RPMI7951 (cell line): ENCODE data around the gene NUP93. TPM values are rescaled to one million over a fixed set of nuclear protein-coding genes. Genes with fewer than 3 reads are reported as not detected.

Experiments used
- DNase-seq: peaks from one replicate; pipeline ENCODE4 v3.0.0-alpha.2; 2012; ENCODE audit warnings: low read depth
- total RNA-seq: library from RNA; depleted of rRNA; stranded (reverse); fragments of >200 nt; shearing (Covaris generic); gene quantifications from 2 replicates; pipeline ENCODE4 v1.2.3, GENCODE V29; 2014; rRNA removed

NUP93 gene
- 104 and 113 TPM in 2 replicates for total RNA-seq

DNA sequence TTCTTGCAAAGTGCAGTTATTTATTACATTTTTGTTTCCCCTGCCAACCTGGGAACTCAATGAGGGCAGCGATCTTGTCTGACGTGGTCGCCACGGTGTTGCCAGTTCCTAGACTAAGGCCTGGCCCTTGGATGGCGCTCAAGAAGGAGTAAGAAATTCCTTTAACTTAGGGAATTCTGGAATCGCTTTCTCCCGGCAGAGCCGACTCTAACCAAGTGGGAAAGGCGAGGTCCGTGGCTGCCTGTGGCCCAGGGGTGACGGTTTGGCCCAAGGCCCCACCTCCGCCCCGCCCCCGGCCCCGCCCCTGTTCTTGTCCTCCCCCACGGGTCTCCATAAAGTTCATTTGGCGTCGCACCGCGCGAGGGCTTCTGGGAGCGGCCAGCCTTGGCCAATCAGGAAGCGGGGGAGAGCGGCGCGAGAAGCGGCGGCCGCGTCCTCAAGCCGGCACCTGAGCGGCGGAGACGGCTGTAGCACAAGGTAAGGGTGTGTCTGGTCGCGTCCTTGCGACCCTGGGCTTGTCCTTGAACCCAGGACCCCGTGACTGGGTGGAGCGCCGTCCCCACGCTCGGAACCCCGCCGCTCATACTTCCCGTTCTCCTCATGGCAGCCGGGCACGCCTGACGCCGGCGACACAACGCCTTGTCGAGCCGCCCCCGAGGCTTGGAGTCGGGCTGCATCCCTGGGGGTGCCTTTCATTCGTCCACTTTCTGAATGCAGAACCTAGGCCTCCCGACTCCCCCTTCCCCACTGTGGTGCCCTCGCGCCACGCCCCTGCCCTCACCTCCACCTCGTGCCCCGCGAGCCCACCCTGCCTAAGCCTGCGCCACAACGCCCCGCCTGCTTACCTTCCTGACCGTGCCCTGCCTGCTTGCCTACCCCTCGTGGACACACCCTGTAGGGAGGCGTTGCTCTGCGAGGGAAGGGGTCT, at the start of gene NUP93:
Gene NUP93 (plus strand): TSS at position 395 of the 928 bp plus-strand sequence. CDS start 18,119 bp downstream, outside the sequence.
- DNase-seq = peak; percentile 93

DNA sequence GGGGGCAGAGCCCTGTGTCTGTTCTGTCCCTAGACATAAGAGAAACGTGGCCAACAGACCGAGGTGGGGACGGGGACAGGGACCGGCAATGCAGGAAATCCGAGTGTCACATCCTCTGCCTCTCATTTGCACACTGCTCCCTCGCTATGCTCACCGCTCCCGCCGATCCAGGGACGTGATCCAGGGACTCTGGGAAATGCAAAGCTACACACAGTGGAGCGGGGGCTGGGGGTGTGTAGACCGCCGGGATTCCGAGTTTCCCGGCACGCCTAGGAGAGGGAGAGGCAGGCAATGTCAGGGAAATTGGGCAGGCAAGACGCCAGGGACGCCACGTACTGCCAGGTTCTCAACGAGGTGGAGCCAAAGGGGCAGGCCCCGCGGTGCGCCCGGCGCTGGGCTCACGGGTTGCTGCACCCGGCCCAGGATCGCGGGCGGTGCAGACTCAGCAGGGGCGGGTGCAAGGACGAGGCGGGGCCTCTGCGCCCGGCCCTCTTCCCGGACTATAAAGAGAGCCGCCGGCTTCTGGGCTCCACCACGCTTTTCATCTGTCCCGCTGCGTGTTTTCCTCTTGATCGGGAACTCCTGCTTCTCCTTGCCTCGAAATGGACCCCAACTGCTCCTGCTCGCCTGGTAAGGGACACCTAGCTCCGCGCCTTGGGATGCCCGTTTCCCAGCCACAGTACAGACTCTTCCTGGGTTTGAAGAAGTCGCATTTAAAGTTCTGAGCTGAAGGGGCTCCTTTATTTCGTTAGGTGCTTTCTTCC, 47.8 kb upstream of the NUP93 start, which contains the start of gene MT1X:
Gene MT1X (plus strand): TSS at position 532 of the 764 bp plus-strand sequence. CDS start 71 bp downstream, at position 603.
- peak; percentile 91 for DNase-seq

DNA sequence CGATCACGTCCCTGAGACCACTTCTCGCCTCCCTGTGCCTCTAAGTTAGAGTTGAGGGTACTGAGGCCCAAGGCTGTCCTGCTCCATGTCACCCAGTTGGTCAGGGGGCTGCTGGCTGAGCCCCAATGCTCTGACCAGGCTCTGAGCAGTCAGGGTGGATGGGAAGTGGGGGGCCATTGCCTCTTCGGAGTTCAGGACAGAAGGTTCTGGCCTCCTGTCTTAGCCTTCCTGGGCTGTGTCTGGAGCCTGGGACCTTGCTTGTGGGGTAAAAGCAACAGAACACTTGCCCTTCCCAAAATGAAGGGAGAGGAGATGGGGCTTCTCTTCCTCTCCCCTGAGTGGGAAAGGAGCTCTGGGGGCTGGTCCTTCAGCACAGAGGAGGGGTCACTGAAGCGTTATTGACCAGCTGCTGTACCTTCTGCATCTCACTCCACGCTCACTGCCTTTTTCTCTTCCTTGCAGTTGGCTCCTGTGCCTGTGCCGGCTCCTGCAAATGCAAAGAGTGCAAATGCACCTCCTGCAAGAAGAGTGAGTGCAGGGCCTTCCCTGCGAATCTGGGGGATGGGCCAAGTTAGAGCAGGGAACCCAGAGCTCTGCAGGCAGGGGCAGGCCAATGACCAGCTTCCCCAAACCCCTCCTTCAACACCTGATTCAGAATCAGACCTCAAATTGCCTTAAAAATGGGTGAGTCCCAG, 47.1 kb upstream of the NUP93 start:
- DNase-seq = no peak

DNA sequence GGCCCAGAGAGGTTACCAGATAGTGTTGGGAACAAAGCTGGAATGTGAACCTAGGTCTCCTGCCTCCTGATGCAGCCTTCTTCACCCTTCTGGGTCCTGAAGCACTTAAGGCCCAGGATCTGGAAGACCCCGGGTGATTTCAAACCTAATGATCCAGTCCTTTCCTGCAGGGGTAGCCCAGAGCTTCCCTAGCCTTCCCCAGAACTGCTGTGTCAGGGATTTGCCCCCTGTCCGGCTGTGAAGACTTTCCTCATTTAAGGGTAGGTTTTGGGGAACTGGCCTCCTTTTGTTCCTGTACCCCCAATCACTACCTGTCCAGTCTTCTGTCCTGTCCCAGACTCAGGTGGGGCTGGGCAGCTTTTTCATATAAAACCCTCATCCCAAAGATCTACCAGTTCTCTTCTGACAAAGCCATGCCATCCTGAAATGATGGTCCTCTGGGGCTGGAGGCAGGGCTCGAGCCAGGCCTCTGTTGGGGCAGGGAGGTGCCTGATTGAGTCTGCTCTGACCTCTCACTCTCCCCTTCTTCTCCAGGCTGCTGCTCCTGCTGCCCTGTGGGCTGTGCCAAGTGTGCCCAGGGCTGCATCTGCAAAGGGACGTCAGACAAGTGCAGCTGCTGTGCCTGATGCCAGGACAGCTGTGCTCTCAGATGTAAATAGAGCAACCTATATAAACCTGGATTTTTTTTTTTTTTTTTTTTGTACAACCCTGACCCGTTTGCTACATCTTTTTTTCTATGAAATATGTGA, 46.3 kb upstream of the NUP93 start:
- DNase-seq = no peak

DNA sequence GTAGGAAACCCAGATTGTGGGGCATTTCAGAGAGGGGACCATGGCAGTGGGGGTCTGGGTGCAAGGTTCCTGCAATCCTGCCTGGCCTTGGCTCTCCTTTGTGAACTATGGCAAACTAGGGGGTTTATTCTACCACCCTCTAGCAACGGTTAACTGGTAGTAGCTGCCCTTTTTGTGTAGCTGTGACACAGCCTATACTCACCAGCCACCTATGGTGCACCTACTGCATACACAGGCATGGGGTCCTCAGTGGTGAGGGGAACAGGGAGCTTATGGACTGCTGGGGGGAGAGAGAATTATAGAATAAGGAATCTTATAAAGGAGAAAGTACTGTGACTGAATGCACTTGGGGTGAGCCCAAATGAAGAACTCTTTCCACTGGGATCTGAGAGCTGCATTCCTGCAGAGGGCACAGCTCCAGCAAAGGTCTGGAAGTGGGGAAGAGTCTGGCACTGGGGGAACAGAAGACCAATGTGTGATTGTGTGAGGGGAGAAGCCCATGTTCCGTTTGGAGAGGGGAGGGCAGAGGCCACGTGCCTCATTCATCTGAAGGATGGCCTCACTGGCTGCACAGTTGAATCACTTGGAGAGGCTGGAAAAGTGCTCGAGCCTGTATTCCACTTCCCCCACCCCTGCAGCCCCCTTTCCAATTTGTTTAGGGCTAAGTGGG, 45.5 kb upstream of the NUP93 start:
- no peak for DNase-seq

DNA sequence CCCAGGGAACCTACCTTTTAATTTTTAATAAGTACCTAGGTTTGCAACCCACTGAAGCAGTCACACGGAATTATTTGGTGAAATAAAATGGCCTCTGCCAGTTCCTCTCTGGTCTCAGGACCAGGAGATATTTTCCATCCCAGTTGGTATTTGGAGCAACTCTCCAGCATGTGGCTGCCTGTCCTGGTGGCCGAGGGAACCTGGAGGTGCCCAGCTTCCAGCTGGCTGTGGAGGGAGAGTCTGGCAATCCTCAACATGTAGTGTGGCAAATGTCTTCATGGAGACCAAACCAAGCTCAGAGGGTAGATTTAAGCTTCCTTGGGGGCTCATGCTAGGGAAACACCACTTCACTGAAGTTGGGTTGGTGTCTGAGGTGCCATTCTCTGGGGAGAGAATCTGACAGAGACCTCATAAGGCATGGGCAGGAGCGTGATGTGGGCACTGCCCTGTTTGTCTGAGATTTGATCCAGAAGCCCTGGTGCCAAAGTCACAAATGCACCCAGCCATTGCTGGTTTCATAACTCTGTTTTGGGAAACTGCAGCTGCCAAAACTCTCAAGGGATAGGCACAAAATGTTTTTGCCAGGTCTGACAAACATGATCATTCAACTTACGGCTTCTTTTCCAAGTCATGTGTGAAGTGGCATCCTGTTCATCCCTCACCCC, 44.9 kb upstream of the NUP93 start:
- DNase-seq = no peak

DNA sequence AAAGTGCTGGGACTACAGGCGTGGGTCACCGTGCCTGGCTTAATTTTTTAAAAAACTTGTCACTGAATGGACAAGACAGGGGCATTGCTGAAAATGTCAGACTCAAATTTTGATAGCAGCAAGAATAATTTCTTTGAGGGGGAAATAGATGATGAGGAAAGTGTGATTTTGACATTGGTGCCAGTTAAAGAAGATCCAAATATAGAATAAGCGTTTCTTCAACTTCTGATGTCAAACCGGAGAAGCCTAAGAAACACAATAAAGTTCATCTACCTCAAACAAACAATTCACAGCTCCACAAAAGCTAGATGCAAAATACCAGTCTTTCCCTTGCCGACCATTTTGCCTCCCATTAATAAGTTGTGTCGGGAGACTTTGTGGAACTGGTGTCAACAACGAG, 43.2 kb upstream of the NUP93 start:
- DNase-seq = no peak

DNA sequence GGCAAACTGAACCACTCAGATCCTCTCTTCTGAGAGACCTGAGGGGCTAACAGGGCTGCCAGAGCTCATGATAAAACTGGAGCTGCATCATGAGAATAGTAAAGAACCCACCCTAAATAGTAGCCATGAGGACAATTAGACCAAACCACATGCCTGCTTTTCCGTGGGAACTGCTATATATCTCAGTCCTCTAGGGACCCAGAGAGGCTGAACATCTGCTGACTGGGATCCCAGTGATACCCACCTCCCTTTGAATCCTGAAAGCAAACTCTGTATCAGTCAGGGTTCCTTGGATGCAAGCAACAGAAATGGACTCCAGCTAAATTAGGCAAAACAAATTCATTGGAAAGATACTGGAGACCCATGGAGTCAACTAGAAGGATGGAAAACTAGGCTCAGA, 41.2 kb upstream of the NUP93 start:
- no peak for DNase-seq

DNA sequence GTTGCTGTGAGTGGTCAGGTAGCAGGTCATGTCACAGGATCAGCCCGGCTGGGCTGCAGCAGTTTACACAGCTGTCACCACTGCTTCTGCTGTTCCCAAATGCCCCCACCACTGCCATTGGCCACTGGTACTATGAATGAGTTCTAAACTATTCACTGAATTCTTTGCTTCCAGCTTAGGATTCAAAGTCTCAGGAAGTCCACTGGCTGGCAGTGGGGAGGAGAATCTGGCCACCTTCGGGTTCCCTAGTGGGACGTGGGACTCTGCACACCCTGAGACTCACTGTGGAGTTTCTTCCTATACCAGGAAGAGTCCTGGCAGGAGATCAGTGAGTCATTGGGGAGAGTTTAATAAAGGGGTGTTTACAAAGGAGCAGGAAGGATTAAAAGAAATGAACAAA, 40.8 kb upstream of the NUP93 start:
- no peak for DNase-seq

DNA sequence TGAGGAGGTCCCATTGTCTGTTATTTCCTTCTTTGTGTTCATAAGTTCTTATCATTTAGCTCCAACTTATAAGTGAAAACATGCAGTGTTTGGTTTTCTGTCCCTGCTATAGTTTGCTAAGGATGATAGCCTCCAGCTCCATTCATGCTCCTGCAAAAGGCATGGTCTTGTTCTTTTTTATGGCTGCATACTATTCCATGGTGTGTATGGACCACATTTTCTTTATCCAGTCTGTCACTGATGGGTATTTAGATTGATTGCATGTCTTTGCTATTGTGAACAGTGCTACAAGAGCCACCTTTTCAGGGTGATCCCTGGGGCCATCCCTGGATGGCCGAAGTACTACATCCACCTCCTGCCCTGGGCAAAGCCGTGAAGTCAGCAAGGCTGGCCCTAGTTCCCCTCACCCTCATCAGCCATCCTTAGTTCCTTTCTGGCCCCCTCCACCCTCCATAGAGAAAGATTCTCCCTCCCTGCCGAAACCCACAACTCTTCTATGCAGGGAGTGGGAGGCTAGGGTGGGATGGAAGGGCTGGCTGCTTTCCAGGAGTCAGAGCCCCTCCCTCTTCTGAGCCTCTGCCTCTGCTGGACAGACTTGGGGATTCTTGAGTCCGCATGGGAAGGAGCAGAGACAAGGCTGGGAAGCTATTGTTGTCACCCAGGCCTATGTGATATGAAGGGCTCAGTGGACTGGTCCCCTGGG, 39.4 kb upstream of the NUP93 start:
- DNase-seq = no peak

DNA sequence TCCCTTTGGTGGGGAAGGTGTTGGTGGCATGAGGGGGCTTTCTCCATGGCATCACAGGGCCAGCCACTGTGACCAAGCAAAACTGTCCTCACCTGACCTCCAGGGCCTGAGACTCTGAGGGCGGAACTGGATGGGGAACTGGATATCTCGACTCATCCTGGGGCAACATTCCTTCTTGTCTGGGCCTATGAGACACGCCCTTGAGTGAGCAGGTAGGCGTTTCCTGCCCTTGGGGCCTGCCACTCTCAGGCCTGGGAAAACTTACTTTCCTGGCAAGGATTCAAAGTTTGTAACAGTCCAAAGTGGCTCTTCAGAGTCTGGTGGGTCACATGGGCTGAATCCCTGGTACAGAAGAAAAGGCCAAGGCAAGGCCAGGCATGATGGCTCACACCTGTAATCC, 38.0 kb upstream of the NUP93 start:
- peak; percentile 66 for DNase-seq

DNA sequence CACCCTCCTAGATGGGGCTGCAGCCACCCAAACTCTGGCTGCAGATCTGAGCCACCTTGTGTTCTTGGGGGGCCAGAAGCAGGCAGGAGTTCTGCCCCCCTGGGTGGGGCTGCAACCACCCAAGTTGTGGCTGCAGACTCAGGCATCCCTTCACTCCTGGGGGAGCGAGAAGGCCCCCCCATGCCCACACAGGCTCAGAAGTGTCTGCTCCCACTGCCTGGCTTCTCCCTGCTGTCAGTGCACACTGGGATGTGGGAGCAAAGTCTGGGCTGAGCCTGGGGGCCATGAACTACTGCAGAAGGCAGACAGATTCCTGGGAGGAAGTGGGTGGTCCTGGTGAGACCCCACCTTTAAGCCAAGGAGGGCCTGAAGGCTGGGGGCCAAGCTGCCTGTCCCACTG, 34.7 kb upstream of the NUP93 start:
- DNase-seq = no peak

DNA sequence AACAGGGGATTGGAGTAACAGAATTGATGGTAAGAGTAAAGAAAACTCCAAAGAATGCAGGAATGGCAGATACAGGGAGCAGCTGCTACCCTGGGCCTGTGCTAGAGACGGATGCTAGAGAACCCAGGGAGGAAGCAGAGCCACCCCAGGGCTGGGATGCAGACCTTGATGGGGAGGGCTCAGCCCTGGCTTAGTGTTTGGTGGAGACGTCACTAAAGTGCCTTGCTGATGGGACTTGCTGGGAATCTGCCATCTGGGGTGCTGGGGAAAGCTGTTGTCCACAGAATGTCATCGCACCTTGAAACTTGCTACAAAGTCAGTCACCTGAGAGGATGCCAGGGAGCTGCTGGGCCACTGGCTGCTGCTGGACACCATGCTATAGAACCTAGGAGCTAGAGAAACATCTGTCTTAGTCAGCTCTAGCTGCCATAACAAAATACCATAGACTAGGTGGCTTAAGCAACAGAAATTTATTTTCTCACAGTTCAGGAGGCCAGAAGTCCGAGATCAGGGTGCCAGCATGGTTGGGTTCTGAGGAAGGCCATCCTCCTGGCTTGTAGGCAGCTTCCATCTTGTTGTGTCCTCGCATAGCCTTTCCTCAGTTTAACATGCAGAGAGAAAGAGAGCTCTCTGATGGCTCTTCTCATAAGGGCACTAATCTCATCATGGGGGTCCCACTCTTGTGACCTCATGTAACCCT, 32.3 kb upstream of the NUP93 start:
- DNase-seq = no peak

DNA sequence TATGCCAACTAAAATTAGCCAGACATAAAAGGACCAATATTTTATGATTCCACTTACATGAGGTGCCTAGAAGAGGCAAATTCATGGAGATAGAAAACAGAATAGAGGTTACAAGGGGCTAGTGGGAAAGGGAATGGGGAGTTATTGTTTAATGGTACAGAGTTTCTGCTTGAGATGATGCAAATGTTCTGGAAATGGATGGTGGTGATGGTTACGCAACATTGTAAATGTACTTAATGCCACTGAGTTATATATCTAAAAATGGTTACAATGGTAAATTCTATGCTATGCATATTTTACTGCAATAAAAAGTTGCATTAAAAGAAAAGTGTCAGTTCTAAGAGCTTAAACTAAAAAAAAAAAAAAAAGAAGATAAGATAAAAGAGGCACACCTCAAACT, 29.7 kb upstream of the NUP93 start:
- no peak for DNase-seq

DNA sequence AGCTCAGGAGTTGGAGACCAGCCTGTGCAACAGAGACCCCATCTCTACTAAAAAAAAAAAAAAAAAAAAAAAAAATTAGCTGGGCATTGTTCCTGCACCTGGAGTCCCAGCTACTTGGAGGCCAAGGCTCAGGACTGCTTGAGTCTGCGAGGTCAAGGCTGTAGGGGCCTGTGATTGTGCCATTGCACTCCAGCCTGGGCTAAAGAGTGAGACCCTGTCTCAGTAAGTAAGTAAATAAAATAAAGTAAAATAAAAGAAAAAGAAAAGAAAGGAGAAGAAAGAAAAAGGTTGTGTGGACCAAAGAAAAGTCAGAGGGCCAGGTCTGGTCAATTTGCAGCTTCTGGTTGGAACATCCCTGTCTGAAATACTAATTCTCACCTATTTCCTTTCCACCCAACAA, 29.3 kb upstream of the NUP93 start:
- DNase-seq = no peak

DNA sequence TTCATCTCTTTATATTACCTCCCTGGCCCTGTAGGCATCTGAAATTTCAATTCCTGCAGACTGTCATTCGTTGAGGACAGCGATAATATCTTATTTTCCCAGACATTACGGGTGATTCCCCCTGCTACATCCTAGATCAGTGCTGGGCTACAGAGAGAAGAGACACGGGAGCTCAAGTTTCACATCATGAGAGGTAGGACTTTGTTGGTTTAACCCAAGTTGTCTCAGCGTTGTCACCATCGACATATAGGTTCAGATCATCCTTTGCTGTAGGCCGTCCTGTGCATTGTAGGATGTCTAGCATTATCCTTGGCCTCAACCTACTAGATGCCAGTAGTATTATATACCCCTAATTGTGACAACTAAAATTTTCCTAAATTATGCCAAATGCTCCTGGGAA, 28.4 kb upstream of the NUP93 start:
- no peak for DNase-seq

DNA sequence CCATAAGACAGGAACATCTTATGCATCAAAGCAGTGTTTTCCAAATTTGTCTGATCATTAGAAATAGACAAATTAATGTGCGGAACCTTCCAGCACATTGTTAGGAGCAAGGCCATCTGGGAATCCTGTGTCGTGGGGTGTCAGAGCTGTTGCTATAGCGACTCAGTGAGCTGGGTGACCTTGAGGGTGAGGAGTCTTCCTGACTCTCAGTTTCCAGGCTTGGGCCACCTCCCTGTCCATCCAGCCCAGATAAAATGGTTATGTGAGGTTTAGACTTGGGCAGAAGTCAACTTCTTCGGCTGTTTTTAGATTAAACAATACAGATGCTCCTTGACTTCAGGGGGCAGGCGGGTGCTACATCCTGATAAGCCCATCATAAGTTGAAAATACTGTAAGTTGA, 27.1 kb upstream of the NUP93 start:
- no peak for DNase-seq

DNA sequence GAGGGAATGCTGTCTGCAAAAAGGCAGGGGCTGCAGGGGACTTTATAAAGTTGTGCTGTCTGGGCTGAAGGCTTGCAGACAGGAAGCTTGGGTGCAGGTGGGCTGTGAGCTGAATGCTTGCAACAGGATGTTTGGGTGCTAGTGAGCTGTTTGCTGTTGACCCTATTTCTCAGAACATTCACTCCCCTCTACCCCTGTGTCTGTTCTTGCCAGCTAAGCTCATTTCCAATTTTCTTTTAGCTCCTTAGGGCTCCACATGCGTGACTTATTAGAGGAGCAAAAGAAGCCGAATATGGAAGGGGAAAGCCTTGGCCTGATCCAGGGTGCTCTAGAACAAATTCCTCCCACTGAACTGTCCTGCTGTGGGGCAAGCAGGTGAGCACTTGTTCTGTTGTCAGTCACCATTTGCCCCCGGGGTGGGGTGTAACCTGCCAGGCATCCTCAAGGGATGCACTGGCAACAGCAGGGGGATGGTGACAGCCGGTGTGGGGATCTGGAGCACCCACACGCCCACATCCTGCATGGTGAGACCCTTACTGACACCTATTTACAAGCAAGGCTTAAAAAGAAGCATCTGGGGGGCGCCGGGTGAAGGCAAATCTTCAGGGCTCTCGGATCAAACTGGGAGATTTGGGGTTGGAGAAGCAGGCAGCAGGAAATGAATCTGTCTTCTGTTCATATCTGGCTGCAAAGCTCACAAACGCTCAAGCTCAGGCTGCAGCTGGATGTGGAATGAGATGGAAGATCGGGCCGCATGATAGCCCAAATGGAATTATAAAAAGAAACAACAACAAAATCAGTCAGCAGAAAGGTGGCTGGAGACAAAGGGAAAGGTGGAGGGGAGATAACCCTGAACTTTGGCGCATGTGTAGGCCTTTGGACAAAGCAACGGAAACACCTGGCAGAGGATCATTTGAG, 21.1 kb upstream of the NUP93 start:
- no peak for DNase-seq
